Amygdala (tissue), 56 donors: Measurements from ENCODE around the gene DENND1B.

Source experiments
- DNase-seq, 56 donors: peaks; one replicate each; lab custom pipeline; 2025; lab: John Stamatoyannopoulos, UW

The DENND1B gene

DNA sequence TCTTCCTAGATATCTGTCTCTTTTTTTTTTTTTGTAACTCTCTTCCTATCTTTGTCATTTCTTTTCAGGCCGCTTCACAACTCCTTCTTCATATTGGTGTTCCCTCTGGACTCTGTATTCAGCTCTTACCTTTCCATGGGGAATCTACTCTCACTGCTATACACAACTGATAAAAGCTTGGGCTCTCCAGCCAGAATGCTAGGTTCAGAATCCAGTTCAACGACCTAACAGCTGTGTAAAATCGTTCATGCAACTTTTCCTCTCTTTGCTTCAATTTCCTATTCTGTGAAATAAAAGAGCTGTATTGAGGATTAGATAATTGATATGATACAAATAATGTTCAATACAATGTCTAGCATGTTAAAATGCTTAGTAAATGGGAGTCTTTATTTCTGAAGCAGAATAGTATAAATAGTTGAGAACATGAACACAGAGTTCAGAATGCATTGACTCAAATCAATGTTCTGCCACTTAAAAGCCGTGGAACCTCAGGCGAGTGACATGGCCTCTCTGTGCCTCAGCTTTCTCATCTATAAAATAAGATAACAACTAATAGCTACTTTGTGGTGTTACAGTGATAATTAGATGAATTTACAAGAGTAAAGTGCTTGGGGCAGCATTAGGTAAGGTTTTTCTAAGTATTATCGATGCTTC, 88.5 kb downstream of the DENND1B start:
- DNase-seq: no peak

DNA sequence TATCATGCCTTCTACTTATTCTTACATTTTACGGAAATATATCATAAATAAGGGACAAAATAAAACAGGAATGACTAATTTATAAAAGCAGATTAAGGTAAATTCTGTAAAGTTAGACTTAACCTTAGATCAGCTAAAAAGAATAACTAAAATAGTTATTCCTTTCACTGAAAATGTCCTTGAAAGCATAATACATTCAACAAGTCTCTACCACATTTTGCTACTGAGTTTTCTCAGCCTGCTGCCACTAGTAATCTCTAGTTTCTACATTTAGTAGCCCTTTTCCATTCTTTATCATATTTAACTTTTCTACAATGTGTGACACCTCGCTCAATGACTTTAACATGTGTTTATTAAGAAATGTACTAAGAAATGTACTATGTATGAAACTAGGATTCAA, 89.0 kb downstream of the DENND1B start:
- no peak for DNase-seq

DNA sequence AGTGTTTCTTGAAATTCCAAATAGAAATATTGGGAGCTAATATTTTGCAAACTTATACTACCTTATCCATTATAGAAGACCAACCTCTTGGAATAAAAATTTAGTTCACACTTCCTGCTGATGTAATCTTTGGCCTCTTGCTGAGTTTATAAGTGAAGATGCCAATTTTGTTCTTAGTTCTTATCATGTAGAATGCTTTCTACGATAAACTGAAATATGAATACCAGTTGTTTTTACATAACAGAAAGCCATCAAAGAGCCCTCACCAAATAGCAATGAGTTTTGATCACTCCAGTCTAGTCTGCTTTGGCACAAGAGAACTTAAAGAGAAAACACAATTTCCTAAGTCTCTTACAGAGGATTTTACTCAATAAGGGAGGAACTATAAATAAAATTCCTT, 89.5 kb downstream of the DENND1B start:
- DNase-seq: no peak

DNA sequence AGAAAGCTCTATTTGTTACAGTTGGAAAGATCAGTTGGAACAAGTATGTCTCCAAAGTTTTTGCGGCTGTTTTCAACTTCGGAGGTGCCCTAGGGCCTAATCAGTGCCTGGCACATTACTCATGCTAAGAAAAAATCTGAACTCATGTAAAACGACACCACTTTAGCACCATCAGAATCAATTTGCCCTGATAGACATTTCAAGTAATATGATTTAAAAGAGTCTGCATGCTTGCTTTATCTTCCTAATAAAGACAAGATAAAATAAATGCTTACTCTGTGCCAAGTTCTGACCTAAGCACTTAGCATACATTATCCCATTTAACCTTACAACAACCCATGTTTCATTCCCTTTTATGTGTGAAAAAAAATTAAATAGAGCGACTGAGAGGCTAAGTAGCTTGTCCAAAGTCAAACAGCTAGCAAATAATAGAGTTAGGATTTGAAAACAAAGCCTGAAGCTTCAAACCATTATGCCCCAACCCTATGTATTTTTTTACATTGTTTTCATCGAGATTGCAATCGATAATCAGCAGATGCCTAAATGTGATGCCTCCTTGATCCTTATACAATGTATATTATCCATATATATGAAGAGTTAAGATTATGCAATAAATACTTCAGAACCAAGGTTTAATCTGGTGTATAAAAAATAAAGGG, 91.3 kb downstream of the DENND1B start:
- DNase-seq: no peak

DNA sequence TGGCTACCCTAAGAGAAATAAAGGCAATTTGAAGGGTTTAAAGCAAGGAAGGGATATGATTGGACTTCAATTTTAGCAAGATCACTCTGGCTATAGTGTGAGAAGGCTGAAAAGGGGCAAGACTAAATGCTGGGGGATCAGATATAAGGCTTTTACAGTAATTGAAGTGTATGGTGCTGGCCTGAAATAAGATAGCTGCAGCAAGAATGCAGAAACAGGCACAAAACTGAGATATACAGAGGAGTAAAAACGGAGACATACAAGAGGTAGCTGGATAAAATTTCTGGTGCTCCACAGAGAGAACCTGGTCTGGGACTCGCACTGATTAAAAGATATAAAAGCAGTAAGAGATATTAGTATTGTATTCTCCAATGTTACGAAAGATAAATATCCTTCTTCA, 92.0 kb downstream of the DENND1B start:
- no peak for DNase-seq

DNA sequence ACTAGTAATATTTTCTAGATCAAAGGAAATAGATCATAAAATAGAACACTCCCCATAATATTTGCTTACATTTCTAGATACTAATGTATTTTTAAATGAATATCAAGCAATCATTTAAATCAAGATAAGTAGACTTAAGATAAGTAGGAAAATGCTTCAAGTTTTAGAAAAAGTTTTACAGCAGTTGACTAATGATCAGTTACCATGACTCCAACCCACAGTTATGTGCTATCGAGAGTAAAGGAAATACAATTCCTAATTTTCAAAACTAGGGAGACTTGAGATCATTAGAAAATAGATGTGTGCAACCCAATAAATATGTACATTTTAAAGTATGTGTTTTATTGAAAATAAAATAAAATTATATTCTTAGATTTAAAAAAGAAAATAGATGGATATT, 95.0 kb downstream of the DENND1B start:
- no peak for DNase-seq

DNA sequence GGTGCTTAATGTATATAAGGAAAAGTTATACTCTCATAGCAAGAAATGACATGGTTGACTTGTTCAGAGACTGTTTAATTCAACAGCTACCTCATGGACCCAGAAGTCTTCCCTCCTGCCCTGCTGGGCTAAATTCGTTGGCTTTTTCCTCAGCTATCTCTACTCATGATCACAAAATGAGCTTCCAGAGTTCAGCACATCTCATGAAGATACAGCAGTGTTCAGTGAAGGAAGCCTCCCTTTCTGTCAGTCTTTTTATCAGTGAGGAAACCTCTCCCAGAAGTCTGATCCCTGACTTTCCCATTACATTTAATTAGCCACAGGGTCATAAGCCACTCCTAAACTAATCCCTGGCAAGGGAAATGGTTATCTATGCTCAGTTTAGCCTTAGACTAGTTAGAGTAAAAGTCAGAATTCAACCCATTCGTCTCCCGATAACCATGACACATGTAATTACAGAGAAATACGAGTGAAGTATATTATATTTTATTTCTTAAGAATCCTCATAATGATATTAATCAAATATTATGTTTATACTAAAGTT, 97.5 kb downstream of the DENND1B start:
- no peak for DNase-seq

DNA sequence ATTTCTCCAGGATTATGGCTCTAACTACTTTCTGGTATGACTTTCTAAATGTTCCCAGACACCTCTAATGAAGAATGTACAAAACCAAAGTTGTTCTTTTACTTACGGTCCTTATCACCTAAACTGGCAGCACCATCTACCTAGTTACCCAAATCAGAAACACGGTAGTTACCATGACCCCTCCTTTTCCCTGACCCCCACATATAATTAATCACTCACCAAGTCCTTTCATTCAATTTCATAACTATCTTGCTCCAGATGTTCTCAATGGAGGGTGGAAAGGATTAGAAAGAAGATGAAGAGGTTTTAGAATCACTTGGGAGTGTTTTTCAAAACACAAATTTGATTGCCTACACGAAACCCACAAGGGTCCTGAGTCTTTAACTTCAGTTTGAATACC, 98.0 kb downstream of the DENND1B start:
- no peak for DNase-seq

DNA sequence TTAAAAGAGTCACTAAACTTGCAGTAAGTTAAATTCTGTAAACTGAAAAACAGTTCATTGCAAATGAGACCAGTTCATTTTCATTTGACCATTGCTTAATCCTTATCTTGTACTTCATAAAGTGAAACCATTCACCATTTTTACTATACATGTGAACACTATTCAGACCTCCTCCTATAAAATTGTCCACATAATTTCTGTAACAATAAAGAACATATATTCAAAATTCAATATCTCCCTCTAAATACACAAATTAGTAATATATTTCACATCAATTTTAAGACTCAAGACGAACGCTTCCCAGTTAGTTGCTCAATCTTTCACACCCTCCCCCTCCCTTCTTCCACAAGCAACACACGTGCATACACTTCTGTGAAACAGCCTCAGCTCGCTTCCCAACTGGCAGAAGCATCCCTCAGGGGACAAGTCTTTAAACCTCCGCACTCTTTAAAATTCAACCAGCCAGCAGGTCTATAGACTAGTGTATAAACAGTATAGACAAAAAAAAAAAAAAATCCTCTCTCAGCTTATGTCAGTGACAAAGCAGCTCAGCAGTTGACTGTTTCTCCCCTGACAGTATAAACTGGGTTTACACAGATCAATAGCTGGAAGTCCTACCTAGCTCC, 99.6 kb downstream of the DENND1B start:
- DNase-seq: peak in 2 of 56 donors; percentile 2 to 6

DNA sequence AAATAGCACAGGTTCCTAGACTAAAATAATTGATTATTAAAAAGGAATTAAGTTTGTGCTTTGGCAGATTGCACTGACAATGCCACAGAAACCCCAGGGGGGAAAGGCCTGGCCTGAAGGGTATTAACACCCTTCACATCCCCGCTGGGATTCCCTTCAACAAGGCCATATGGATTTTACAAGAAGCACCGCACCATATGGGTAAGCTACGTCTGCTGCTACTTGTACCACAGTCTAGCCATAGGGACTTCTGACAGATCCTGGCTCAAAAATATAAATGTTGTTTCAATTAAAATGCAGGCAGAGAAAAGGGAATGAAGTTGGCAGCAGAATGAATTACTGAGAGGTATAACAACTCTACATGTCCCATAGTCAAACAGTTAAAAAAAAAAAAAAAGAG, 101.0 kb downstream of the DENND1B start:
- no peak for DNase-seq

DNA sequence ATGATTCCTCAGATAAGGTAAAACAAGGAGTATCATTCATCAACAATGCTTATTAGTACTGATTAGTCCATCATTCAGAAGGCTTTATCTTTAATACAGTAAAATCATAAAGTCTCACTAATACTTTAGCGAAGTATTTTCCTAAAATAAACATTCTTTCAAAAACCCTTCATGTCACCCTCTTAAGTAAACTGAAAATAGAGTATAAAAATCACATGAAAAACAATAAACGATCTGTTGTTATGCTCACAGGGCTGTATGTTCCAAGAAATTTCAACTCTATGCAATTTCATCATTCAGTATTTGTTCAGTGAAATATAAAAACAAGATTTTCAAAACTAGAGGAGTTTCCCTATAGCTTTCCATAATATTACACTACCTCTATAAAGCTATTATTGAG, 102.0 kb downstream of the DENND1B start:
- DNase-seq: no peak

DNA sequence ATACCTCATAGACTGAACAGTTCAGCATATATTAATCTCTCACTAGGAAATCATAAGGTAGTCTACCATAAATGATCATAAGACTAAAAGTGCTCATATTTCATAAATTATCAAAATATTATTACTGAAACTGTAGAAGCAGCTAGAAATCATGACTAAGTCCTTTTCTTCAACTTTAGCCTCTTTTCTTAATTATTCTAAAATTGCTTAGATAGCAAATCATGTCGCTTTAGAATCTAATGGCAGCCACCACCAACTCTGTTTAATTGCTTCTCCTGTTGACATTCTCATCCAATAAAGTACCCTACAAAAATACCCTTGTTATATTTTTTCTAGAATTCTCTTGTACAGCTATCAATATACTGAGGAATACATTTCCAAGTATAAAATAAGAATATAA, 102.9 kb downstream of the DENND1B start:
- DNase-seq: no peak

DNA sequence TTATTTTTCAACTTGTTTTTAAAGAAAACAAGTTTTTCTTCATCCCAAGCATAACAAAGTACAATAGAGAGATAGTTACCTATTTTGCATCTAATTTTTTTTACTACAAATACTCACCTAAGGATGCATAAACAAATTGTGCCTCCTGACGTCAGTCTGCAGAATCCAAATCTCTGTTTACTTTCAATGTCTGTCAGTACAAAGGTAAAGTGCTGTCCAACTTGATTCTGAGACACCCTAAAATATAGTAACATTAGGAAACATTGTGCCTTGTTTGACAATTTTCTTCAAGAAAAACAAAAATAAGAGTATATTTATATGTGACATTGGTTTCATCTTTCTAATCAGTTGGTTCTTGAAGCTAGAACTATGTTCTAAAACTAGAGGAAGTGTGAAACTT, 103.4 kb downstream of the DENND1B start:
- no peak for DNase-seq

DNA sequence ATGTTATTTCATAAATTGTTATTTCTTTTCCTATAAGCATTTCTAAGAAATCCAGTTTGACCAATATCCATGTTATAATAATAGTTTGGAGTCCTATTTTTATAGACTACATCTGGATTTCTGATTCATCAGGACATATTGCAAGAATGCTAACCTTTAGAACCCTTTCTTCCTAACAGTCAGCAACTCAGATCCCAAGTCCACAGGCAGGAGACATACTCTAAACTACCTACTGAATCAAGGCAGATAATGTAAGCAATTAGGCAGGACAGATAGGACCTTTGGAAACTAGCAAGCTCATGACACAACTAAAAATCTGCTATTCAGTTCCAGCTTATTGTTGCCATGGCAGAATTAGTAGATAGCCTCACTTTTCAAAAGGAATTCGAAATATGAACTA, 104.1 kb downstream of the DENND1B start:
- no peak for DNase-seq

DNA sequence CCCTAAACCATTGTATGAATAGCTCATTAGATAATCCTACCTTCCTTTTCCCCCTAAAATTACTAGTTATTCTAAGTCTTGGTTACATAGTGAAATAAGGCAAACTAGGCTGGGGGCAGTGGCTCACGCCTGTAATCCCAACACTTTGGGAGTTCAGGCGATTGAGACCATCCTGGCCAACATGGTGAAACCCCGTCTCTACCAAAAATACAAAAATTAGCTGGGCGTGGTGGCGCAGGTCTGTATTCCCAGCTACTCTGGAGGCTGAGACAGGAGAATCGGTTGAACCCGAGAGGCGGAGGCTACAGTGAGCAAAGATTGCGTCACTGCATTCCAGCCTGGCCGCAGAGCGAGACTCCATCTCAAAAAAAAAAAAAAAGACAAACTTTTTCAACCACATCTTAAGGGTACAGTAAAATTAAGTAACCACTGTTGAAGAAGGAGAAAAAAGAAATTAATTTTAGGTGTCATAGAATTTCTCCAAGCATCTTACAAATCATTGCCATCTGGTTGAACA, 108.5 kb downstream of the DENND1B start:
- DNase-seq: no peak

DNA sequence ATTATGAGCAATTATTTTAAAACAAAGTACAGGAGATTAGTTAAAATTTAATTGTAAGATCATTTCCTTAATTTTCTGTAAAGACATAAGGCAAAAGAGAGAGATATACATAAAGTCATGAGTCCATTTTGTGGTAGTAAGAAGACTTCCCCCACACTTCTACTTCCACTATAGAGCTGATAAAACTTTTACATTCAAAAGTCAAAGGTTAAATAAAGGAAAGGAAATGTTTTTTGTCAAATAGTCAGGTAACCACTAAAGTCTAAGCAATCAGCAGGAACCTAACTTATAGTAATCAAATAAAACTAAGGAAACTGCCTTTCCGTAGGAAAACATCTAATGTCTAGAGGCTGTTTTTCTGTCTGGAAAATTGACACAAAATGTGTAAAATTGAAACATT, 110.9 kb downstream of the DENND1B start:
- no peak for DNase-seq

DNA sequence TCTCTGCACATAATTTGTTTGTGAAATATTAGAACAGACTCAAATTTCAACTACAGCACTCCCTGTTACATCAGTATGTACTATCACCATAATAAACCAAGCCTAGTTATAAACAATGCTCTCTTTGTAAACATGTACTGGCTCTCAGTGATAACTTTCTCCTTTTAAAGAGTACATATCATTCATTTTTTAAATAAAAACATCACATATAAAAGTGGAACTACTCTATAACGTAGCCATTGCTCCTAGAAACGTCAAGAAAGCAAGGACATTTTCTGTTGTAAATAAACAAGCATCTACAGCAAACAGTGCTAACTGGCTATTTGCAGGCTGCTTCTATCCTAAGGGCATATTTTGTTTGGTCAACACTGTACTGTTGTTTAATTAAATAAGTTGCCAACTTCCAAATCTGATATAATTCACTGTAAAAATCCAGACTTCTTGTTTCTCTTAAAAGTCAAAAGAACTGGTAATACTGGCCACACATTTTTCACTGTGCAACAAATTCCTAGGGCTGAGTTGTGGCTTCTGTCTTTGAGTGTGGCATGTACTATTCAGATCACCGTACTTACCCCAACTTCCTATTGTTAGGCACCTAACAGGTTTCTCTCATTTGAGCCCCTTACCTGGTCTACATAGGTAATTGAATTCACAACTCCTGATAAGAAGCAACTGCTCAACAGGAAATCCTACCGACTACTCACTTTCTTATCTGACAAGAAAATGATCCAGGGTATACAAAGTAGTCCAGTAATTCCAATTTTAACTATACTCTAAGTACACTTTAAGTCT, 111.9 kb downstream of the DENND1B start:
- no peak for DNase-seq

DNA sequence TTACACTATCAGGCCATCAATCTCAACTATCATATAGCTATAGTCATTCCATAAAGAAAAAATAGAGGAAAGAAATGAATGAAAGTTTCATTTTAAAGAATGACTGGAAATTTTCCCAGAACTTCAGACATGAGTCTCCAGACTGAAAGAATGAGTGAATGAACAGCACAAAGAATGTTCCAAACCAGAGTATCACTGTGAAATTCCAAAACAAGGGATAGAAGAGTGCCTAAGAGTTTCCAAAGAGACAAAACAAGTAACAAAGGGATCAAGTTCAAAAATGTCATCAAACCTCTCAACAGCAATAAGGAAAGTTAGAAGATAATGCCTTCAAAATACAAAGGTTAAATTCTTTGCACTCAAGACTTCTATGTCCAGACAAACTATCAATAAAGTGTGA, 114.9 kb downstream of the DENND1B start:
- no peak for DNase-seq

DNA sequence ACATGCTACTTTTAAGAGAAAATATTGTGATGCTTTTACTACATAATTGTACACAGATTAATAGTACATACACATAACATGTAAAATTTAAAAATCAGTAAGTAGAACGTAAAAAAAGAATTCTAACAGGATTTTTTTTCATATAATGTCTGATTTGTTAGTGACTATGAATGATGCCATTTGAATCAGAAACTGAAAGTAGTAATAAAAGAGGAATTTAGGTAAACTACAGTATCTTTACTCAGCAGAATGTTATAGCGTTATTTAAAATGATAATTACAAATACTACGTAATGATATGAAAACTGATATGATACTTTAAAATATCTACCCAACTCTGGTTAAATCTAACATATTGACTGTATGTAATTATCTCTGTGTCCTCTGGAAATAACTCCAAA, 116.1 kb downstream of the DENND1B start:
- no peak for DNase-seq

DNA sequence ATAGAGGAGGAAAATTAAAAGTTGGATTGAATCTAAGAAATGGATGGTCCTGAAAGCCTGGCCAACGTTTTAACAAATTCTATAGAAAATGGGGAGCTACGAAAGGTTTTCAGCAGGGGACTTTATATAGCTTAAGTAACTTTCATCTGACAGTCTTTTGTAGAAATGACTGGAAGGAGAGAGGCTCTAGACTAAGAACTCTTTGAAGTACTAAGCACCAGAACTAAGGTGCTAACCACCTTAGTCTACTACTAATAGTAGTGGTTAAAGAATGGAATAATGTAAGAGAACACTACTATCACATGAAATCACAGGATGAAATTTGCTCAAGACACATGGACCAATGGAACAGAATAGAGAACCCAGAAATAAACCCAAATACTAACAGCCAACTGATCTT, 126.1 kb downstream of the DENND1B start:
- no peak for DNase-seq

DNA sequence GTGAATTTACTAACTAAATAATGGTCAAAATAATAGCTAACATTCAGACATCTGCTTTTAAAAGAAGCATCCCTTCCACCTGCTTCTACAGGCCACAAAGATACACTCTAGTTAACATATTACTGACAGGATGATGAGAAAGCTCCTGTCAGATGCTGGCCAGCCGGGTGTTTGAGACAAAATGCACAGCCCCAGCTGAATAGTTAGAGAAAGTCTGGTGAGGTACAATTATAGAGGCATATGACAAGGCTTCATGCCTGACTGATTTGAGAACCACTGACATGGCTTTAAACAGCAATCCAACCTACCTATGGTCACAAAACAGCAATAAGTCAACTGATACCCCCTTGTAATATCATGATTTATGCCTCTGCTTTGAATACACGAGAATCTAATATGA, 137.0 kb downstream of the DENND1B start:
- no peak for DNase-seq
